ENCODE data around the gene SLC35F1.

- TF ChIP-seq, protein P1, sequence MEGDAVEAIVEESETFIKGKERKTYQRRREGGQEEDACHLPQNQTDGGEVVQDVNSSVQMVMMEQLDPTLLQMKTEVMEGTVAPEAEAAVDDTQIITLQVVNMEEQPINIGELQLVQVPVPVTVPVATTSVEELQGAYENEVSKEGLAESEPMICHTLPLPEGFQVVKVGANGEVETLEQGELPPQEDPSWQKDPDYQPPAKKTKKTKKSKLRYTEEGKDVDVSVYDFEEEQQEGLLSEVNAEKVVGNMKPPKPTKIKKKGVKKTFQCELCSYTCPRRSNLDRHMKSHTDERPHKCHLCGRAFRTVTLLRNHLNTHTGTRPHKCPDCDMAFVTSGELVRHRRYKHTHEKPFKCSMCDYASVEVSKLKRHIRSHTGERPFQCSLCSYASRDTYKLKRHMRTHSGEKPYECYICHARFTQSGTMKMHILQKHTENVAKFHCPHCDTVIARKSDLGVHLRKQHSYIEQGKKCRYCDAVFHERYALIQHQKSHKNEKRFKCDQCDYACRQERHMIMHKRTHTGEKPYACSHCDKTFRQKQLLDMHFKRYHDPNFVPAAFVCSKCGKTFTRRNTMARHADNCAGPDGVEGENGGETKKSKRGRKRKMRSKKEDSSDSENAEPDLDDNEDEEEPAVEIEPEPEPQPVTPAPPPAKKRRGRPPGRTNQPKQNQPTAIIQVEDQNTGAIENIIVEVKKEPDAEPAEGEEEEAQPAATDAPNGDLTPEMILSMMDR (IDR thresholded peaks at IDR 0.05; ENCODE audit: low read depth, low read length), result no peak
- no peak for TF ChIP-seq EZH2phosphoT487 (IDR thresholded peaks at IDR 0.05; ENCODE audit: low read depth)
These were observed 308.2 kb downstream of the SLC35F1 start for GRCh38 chr6:118215269-118215668.
